ELR (cell line): Measurements from ENCODE around the gene ARL2BP.

ENCODE experiments used
- DNase-seq: peaks from one replicate; pipeline ENCODE4 v3.0.0-alpha.2; 2015; ENCODE audit warnings: low read depth

Gene ARL2BP

GRCh38 chr16:57283214-57283958 lies 38.3 kb downstream of the ARL2BP start:
- DNase-seq = no peak

- DNase-seq = no peak
Measured at GRCh38 chr16:57283959-57284208, 38.8 kb downstream of the ARL2BP start.

- DNase-seq = peak; percentile 59
Measured at GRCh38 chr16:57284209-57284951, 39.3 kb downstream of the ARL2BP start, which contains the start of gene PLLP. PLLP (minus strand) TSS chr16:57284672; CDS start chr16:57284540, 132 bp downstream.

- no peak for DNase-seq
Measured at GRCh38 chr16:57284952-57285363, 39.9 kb downstream of the ARL2BP start.

GRCh38 chr16:57285379-57285778 lies 40.3 kb downstream of the ARL2BP start:
- DNase-seq = no peak

- DNase-seq = no peak
Measured at GRCh38 chr16:57289391-57290257, 44.6 kb downstream of the ARL2BP start.

GRCh38 chr16:57297856-57298255 lies 52.8 kb downstream of the ARL2BP start:
- no peak for DNase-seq

GRCh38 chr16:57299009-57299718 lies 54.1 kb downstream of the ARL2BP start:
- peak; percentile 89 for DNase-seq

GRCh38 chr16:57299719-57300386 lies 54.8 kb downstream of the ARL2BP start:
- peak; percentile 98 for DNase-seq

GRCh38 chr16:57300387-57301125 lies 55.5 kb downstream of the ARL2BP start:
- peak; percentile 100 for DNase-seq

GRCh38 chr16:57301126-57301817 lies 56.2 kb downstream of the ARL2BP start:
- DNase-seq = peak; percentile 54
